Measurements from ENCODE around the gene CXADR. TPM values are rescaled to one million over a fixed set of nuclear protein-coding genes. Genes with fewer than 3 reads are reported as not detected.

Gene CXADR
- total RNA-seq, 1 donor: 2.0 TPM

DNA sequence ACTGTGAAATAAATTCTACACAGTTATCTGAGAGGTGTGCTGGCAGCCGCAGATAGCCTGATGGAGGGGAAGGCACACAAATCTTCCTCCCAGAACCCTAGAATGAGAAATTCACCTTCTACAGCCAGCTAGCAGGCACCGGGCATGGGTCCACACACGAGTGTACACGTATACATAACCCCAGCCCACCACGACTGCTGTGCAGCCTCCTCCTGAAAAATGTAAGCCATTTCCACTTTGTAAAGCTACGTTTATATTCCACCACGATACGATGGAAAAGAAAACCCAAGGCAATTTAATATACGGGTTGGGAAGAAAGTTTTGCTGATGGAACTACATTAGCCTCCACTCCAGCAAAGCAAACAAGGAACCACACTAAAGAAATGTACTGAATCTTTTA is 98.1 kb downstream of the CXADR start:
- TF ChIP-seq, protein P1, sequence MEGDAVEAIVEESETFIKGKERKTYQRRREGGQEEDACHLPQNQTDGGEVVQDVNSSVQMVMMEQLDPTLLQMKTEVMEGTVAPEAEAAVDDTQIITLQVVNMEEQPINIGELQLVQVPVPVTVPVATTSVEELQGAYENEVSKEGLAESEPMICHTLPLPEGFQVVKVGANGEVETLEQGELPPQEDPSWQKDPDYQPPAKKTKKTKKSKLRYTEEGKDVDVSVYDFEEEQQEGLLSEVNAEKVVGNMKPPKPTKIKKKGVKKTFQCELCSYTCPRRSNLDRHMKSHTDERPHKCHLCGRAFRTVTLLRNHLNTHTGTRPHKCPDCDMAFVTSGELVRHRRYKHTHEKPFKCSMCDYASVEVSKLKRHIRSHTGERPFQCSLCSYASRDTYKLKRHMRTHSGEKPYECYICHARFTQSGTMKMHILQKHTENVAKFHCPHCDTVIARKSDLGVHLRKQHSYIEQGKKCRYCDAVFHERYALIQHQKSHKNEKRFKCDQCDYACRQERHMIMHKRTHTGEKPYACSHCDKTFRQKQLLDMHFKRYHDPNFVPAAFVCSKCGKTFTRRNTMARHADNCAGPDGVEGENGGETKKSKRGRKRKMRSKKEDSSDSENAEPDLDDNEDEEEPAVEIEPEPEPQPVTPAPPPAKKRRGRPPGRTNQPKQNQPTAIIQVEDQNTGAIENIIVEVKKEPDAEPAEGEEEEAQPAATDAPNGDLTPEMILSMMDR (IDR thresholded peaks at IDR 0.05; ENCODE audit: insufficient read depth, low read length): no peak
- H3K4me3 ChIP-seq (ENCODE audit: low read depth, low read length): peak overlapping the region; percentile 83
- DNase-seq (ENCODE audit: low read depth): no peak

DNA sequence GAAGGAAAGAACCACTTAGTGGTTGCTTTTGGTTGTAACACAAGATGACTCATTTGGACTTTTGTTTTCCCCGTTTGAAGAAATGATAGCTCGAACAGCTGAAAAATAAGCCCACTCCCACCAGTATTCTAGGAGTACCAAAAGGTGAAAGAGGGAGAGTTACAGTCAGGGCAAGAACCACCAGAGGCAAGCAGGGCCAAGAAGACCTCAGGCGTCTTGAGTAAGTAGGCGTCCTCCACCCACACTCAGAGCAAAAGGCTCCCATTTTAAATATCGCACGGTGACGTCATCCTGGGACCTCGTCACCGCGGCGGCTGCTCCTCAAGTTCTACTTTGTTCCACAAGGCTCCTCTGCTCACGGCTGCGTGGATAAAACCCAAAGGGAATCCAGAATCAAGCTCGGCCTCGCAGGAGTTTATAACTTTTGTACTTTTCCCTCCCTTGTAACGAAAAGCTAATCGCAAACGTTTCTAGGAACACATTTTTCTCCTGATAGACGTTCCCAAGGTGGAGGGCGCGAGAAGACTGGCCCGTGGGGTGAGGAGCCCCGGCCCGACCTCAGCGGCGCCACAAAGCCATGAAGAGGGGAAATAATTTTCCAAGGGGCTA is 98.7 kb downstream of the CXADR start:
- H3K4me3 ChIP-seq (ENCODE audit: low read depth, low read length): peak overlapping the region; percentile 83
- TF ChIP-seq, protein P1 (IDR thresholded peaks at IDR 0.05; ENCODE audit: insufficient read depth, low read length): no peak
- DNase-seq (ENCODE audit: low read depth): peak; percentile 91

DNA sequence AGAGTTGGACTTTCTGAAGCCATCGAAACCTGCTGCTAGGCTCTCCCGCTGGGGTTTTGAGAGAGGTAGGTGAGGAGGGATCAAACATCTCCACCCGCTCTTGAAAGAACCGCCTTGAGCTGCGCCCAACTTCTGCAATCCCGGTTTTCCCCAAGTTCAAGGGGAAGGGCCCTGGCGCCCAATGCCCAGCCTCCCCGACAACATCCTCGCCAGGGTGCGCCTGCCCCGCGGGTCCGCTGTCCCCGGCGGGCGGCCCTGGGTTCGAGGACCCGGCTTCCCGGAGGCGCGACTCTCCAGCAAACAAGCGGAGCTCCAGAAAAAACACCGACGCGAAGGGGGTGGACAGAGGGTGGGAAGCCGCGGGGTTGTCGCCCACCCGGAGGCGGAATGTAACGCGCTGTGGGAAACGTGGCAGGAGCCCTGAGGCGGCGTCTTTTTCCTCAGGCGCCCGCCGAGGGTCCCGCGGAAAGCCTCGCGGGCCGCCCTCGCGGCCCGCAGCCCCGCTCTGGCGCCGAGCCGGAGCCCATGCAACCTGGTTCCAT is 99.3 kb downstream of the CXADR start:
- DNase-seq (ENCODE audit: low read depth): peak; percentile 64
- H3K4me3 ChIP-seq (ENCODE audit: low read depth, low read length): peak overlapping the region; percentile 83
- TF ChIP-seq, protein P1 (IDR thresholded peaks at IDR 0.05; ENCODE audit: insufficient read depth, low read length): no peak

DNA sequence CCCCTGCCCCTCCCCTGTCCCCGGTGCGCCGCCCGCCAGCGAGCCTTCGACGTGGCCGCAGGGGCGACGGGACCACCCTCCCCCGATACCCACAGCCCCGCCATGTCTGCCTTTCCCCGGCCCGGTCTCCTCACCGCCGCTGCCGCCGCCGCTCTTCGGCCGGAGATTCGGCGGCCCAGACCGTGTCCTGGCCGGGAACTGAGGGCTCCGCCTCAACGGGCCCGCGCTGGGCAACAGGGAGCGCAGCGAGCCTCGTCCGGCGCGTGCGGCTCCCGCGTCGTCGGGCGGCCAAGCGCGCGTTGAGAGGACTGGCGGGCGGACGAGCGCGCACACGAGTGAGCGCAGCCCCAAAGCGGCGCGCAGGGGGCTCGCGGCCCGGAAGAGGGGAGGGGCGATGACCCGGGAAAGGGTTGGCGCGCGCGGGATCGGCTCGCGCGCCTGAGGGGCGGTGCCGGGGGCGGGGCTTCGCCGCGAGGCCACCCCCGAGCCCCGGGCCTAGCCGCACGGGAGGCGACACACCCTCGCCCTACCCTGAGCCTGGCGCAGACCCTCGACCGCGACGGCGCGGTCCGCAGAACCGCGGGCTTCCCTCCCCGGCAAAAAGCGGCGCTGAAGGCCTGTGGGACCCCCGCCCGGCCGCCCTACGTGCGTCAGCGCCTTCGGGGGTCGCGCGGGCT is 99.9 kb downstream of the CXADR start, which contains the start of gene BTG3:
TSS of gene BTG3 (minus strand) at position 337 of the 677 bp plus-strand sequence. CDS start 3,757 bp downstream, outside the sequence.
- TF ChIP-seq, protein P1 (IDR thresholded peaks at IDR 0.05; ENCODE audit: insufficient read depth, low read length): no peak
- peak; percentile 71 for DNase-seq (ENCODE audit: low read depth)
- H3K4me3 ChIP-seq (ENCODE audit: low read depth, low read length): peak within 1 kb of the TSS; percentile 83

DNA sequence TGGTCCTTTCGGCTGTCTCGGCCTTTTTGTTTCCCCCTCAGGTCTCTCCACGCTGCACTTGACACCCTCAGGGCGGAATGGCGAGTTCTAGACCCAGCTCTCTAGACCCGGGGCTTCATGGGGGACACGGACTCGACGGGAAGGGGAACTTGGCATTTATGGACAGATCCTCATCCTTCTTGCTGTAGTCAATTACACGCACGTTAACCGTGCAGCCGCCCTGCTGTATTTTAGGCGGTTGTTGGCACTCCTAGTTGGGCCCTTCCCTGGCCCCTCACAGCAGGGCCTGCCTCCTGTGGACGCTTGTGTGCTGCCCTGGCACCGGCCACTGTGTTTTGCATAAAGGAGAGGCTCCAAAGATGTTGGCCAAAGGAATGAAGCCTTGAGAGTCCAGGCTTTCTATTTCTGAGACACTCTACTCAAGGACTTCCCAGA is 100.4 kb downstream of the CXADR start:
- peak overlapping the region; percentile 83 for H3K4me3 ChIP-seq (ENCODE audit: low read depth, low read length)
- peak; percentile 23 for DNase-seq (ENCODE audit: low read depth)
- TF ChIP-seq, protein P1 (IDR thresholded peaks at IDR 0.05; ENCODE audit: insufficient read depth, low read length): peak; percentile 30

DNA sequence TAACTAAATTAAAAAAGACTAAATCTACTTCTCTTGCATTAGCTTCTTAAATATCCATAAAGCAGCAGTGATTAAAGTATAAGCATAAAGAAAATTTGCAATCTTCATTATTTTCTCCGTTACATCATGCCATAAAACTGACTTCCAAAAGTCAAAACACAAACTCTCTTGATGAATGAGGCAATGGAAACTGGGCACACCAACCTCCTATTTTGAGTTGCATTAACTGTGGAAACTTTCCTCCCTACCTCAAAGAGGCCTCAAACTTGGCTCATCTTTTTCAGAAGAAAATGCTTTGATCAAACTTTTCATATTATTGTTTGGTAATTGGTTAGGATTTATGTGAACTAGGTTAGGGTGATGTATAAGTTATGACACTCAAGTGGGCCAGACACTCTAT is 104.0 kb downstream of the CXADR start:
- no peak for DNase-seq (ENCODE audit: low read depth)
- no peak overlapping the region for H3K4me3 ChIP-seq (ENCODE audit: low read depth, low read length)
- TF ChIP-seq, protein P1 (IDR thresholded peaks at IDR 0.05; ENCODE audit: insufficient read depth, low read length): no peak

All from fibroblast of the aortic adventitia (primary cell).